H9 (cell line): ENCODE results near the gene KCNIP4. TPM values are rescaled to one million over a fixed set of nuclear protein-coding genes. Genes with fewer than 3 reads are reported as not detected.

Experiments used
- DNase-seq: peaks from one replicate; pipeline ENCODE4 v3.0.0-alpha.2; 2017
- H2AFZ ChIP-seq: one replicate; pipeline ENCODE4 v1.6.1; 2013; ENCODE audit warnings: mild to moderate bottlenecking, low read length, control low read depth, moderate library complexity
- H2AK5ac ChIP-seq: 2 replicates; pipeline ENCODE4 v1.6.1; 2013; ENCODE audit warnings: low read length, control low read depth, mixed read lengths; ENCODE audit not compliant: insufficient read length
- H2BK120ac ChIP-seq: one replicate; pipeline ENCODE4 v1.6.1; 2013; ENCODE audit warnings: low read depth, mild to moderate bottlenecking, low read length, control low read depth, inconsistent platforms; ENCODE audit not compliant: poor library complexity, severe bottlenecking
- H2BK12ac ChIP-seq: 2 replicates; pipeline ENCODE4 v1.6.1; 2013; ENCODE audit warnings: low read length, control low read depth, mixed read lengths, low read depth; ENCODE audit not compliant: insufficient read length
- H2BK15ac ChIP-seq: 2 replicates; pipeline ENCODE4 v1.6.1; 2013; ENCODE audit warnings: low read depth, low read length, control low read depth
- H2BK20ac ChIP-seq: one replicate; pipeline ENCODE4 v1.6.1; 2013; ENCODE audit warnings: low read depth, mild to moderate bottlenecking, low read length, control low read depth, inconsistent platforms; ENCODE audit not compliant: poor library complexity, severe bottlenecking
- H2BK5ac ChIP-seq: 2 replicates; pipeline ENCODE4 v1.6.1; 2013; ENCODE audit warnings: low read length, control low read depth, mixed read lengths; ENCODE audit not compliant: insufficient read length
- H3K14ac ChIP-seq: 2 replicates; pipeline ENCODE4 v1.6.1; 2013; ENCODE audit warnings: low read length, control low read depth; ENCODE audit not compliant: insufficient read depth
- H3K18ac ChIP-seq: 2 replicates; pipeline ENCODE4 v1.6.1; 2013; ENCODE audit warnings: low read depth, mild to moderate bottlenecking, mixed read lengths, low read length, control low read depth; ENCODE audit not compliant: insufficient read length
- H3K23ac ChIP-seq: 2 replicates; pipeline ENCODE4 v1.6.1; 2013; ENCODE audit warnings: low read length, control low read depth, mixed read lengths, low read depth; ENCODE audit not compliant: insufficient read length
- H3K23me2 ChIP-seq: 2 replicates; pipeline ENCODE4 v1.6.1; 2013; ENCODE audit warnings: low read depth, mild to moderate bottlenecking, mixed read lengths, low read length, control low read depth; ENCODE audit not compliant: insufficient read length, poor library complexity, severe bottlenecking
- H3K27ac ChIP-seq: 2 replicates; pipeline ENCODE4 v1.5.1; 2013; ENCODE audit warnings: low read length, control low read depth, mixed read lengths, low read depth; ENCODE audit not compliant: insufficient read length
- H3K27me3 ChIP-seq: 2 replicates; pipeline ENCODE4 v1.6.1; 2013; ENCODE audit warnings: low read length, control low read depth, inconsistent platforms; ENCODE audit not compliant: insufficient read depth
- H3K4ac ChIP-seq: 2 replicates; pipeline ENCODE4 v1.6.1; 2013; ENCODE audit warnings: low read depth, mild to moderate bottlenecking, control low read depth, inconsistent platforms, low read length, moderate library complexity
- H3K4me1 ChIP-seq: 2 replicates; pipeline ENCODE4 v1.6.1; 2013; ENCODE audit warnings: low read length, control low read depth, inconsistent platforms; ENCODE audit not compliant: insufficient read depth
- H3K4me2 ChIP-seq: 2 replicates; pipeline ENCODE4 v1.6.1; 2013; ENCODE audit warnings: low read length, control low read depth, mixed read lengths; ENCODE audit not compliant: insufficient read length, insufficient read depth
- H3K56ac ChIP-seq: 2 replicates; pipeline ENCODE4 v1.6.1; 2013; ENCODE audit warnings: low read depth, mild to moderate bottlenecking, mixed read lengths, low read length, control low read depth; ENCODE audit not compliant: insufficient read length
- H3K79me1 ChIP-seq: 2 replicates; pipeline ENCODE4 v1.6.1; 2013; ENCODE audit warnings: low read depth, mild to moderate bottlenecking, moderate library complexity, low read length, control low read depth, inconsistent platforms; ENCODE audit not compliant: insufficient read depth, poor library complexity, severe bottlenecking
- H3K79me2 ChIP-seq: 2 replicates; pipeline ENCODE4 v1.6.1; 2013; ENCODE audit warnings: low read length, control low read depth, inconsistent platforms; ENCODE audit not compliant: insufficient read depth
- H3K9ac ChIP-seq: 2 replicates; pipeline ENCODE4 v1.6.1; 2013; ENCODE audit warnings: low read length, control low read depth, mixed read lengths; ENCODE audit not compliant: insufficient read length; ENCODE audit errors: extremely low read depth
- H3K9me3 ChIP-seq: one replicate; pipeline ENCODE4 v1.6.1; 2013; ENCODE audit warnings: low read depth, low read length, inconsistent platforms; ENCODE audit not compliant: control insufficient read depth
- H3T11ph ChIP-seq: one replicate; pipeline ENCODE4 v1.6.1; 2013; ENCODE audit warnings: mild to moderate bottlenecking, low read length, control low read depth, inconsistent platforms
- H4K20me1 ChIP-seq: one replicate; pipeline ENCODE4 v1.6.1; 2013; ENCODE audit not compliant: control insufficient read depth, insufficient read length, insufficient read depth
- H4K5ac ChIP-seq: 2 replicates; pipeline ENCODE4 v1.6.1; 2013; ENCODE audit warnings: low read depth, mild to moderate bottlenecking, mixed read lengths, low read length, control low read depth; ENCODE audit not compliant: insufficient read length
- H4K8ac ChIP-seq: replicated peaks from 2 replicates; pipeline ENCODE4 v1.6.1; 2013; ENCODE audit warnings: low read length, control low read depth, mixed read lengths, low read depth; ENCODE audit not compliant: insufficient read length
- H4K91ac ChIP-seq: 2 replicates; pipeline ENCODE4 v1.6.1; 2013; ENCODE audit warnings: low read depth, mild to moderate bottlenecking, moderate library complexity, mixed read lengths, low read length, control low read depth; ENCODE audit not compliant: insufficient read length
- H3K27ac Mint-ChIP-seq, 3 experiments: 2 replicates in 2 of 3; 3 replicates in 1 of 3; pipeline ENCODE4 v1.8.0; 2020 to 2021; ENCODE audit warnings: mixed read lengths in 3 of 3, mild to moderate bottlenecking in 1 of 3, moderate library complexity in 1 of 3
- H3K27me3 Mint-ChIP-seq: 2 replicates; pipeline ENCODE4 v1.8.0; 2021; ENCODE audit warnings: low read depth, mild to moderate bottlenecking, moderate library complexity, mixed read lengths
- H3K36me3 Mint-ChIP-seq, 3 experiments: 2 replicates in 2 of 3; 3 replicates in 1 of 3; pipeline ENCODE4 v1.8.0; 2020 to 2021; ENCODE audit warnings: low read depth in 3 of 3, mixed read lengths in 3 of 3; ENCODE audit not compliant: insufficient read depth in 1 of 3
- H3K4me1 Mint-ChIP-seq, 2 experiments: 2 replicates each; pipeline ENCODE4 v1.8.0; 2020; ENCODE audit warnings: mixed read lengths in 2 of 2
- H3K4me3 Mint-ChIP-seq, 2 experiments: 2 replicates in 1 of 2; 3 replicates in 1 of 2; pipeline ENCODE4 v1.8.0; 2020 to 2021; ENCODE audit warnings: mild to moderate bottlenecking in 2 of 2, mixed read lengths in 2 of 2, moderate library complexity in 1 of 2
- H3K9me3 Mint-ChIP-seq, 2 experiments: 2 replicates in 1 of 2; 3 replicates in 1 of 2; pipeline ENCODE4 v1.8.0; 2020; ENCODE audit warnings: mild to moderate bottlenecking in 2 of 2, mixed read lengths in 2 of 2, moderate library complexity in 1 of 2
- CTCF ChIP-seq: fragments of 200-600 bp; sonication (generic); conservative IDR thresholded peaks from 3 replicates; pipeline ENCODE4 v1.8.0; 2021; ENCODE audit warnings: antibody characterized with exemption, mild to moderate bottlenecking
- WGBS: extraction: QIAGEN DNeasy Blood & Tissue Kit; methylation state at CpG from one replicate; pipeline ENCODE4 v1.1.7; 2013; ENCODE audit warnings: missing lambda C conversion rate, low lambda C conversion rate, mixed read lengths; ENCODE audit not compliant: insufficient read length; ENCODE audit errors: extremely low coverage; 5-methylcytosine and 5-hydroxymethylcytosine counted together
- total RNA-seq: library from RNA; stranded (reverse); gene quantifications from 2 replicates; pipeline ENCODE4 v1.2.1, GENCODE V29; 2021

KCNIP4 gene
- total RNA-seq, 1 experiment from 2014 or later = not detected

- H3K9me3 Mint-ChIP-seq = no peaks in the 10 kb centered on the region
- H2BK5ac ChIP-seq = no peak overlapping the region
- no peak overlapping the region for H4K8ac ChIP-seq
- no peak overlapping the region for H3K27ac Mint-ChIP-seq
- H3K9me3 ChIP-seq = no peaks in the 10 kb centered on the region
- H3K9ac ChIP-seq = no peak overlapping the region
- H2BK12ac ChIP-seq = no peak overlapping the region
- H3T11ph ChIP-seq = no peak overlapping the region
- H2BK15ac ChIP-seq = no peak overlapping the region
- no peaks in the 10 kb centered on the region for H3K79me1 ChIP-seq
- H3K36me3 Mint-ChIP-seq = no peaks in the 10 kb centered on the region
- no peak overlapping the region for H3K4me2 ChIP-seq
- H3K56ac ChIP-seq = no peak overlapping the region
- H2AFZ ChIP-seq = no peak overlapping the region
- H3K14ac ChIP-seq = no peak overlapping the region
- no peaks in the 10 kb centered on the region for H3K4me1 Mint-ChIP-seq
- no peak for DNase-seq
- no peak overlapping the region for H2AK5ac ChIP-seq
- no peak overlapping the region for H4K5ac ChIP-seq
- H4K20me1 ChIP-seq = no peaks in the 10 kb centered on the region
- no peak overlapping the region for H3K4me3 Mint-ChIP-seq
- no peaks in the 10 kb centered on the region for H3K4me1 ChIP-seq
- H3K27me3 ChIP-seq = no peaks in the 10 kb centered on the region
- H2BK120ac ChIP-seq = no peak overlapping the region
- no CpG with 5 or more reads among the region's 2 CpGs for WGBS
- no peaks in the 10 kb centered on the region for H3K79me2 ChIP-seq
- H2BK20ac ChIP-seq = no peak overlapping the region
- no peak for TF ChIP-seq CTCF
- H3K27me3 Mint-ChIP-seq = no peaks in the 10 kb centered on the region
- no peak overlapping the region for H4K91ac ChIP-seq
- no peaks in the 10 kb centered on the region for H3K23me2 ChIP-seq
- no peak overlapping the region for H3K4ac ChIP-seq
- no peak overlapping the region for H3K27ac ChIP-seq
- H3K23ac ChIP-seq = no peak overlapping the region
- H3K18ac ChIP-seq = no peak overlapping the region
Measured at GRCh38 chr4:20938204-20938603, 1010.4 kb downstream of the KCNIP4 start.
